HG02678 (cell line): ENCODE results near the gene PCNX4.
A peak's percentile ranks its signal among the peaks of the same experiment; 100 is the strongest.

ENCODE experiments used
- ATAC-seq: cut with Tn5 transposase; IDR thresholded peaks from one replicate; pipeline ENCODE4 v1.9.1; 2021; ENCODE audit warnings: mild to moderate bottlenecking, moderate library complexity; ENCODE audit not compliant: unreplicated experiment

The PCNX4 gene

GRCh38 chr14:60171690-60172089, 80.0 kb downstream of the PCNX4 start:
- no peak for ATAC-seq

DNA sequence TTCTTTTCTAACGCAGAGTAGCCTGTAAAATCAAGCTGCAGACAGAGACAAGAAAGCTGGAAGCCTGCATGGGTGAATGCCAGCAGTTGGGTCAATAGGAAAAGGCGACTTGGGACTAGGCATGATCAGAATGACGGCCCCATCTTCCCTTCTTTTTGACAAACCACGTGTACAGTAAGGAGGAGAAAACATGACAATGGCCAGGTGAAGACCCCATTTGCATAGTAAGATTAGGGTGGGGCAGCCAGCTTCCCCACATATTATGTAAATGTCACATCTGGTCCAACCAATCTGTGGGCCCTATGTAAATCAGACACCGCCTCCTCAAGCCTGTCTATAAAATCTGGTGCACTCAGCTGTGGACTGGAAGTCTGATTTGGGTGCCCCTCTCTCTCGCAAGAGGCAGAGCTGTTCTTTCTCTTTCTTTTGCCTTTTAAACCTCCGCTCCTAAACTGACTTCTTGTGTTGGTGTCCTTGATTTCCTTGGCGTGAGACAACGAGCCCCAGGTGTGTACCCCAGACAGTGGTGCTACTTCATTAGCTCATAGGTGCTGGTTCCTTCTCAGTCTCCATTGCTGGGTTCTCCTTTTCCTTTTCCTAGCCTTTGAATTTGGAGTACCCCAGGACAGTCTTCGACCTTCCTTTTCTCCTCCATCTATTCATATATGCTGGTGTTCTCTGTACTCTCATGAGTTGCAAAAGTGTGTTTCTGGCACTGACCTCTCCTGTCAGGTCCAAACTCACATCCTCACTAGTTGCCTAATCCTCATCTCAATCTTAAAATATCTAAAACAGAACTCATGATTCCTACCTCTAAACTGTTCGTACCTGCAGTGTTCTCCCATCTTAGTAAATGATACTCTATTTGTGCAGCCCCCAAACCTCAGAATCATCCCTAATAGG, 82.9 kb downstream of the PCNX4 start:
- no peak for ATAC-seq

DNA sequence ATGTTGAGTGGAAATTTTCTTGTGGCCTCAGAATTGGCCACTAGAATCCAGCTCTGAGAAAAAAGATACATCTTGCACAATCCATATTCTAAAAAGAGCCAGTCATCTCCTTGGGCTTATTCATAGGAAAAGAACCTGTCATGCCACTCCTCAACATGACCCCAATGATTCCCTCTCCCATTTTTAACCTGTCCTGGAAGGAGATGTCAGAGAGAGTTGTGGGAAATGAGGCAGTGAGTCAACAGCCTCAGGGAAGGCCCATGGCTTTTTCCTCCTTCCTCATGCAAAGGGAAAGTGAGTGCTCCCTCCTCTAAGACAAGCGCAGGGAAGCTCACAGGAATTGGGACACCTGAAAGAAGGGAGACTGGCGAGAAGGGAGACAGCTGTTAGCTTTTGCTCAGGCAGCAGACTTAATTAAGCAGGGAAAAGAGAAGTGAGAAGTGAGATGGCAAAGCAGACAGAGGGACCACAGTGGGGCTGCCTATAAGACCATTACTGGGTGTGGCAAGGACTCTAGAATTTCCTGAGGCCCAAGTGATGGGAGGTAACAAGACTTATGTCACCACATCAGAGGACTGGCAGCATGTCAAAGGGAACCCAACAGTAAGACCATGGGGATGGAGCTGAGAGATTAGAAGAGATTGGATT, 83.7 kb downstream of the PCNX4 start:
- ATAC-seq, result no peak

DNA sequence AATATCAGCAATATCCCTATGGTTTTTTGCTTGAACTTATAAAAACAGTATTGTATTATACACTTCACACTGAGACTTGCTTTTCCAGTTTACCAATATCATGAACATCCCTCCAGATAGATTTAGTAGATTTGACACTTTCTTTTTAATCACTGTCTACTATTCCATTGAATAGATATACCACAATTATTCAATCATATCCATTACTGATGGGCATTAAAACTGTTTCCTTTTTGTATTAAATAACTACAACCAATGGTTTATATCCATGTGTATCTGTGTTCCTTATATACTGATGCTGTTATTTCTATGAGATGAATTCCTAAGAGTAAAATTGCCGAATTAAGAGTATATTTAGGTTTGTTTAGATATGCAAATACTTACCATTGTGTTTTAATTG, 86.4 kb downstream of the PCNX4 start:
- ATAC-seq, result no peak

DNA sequence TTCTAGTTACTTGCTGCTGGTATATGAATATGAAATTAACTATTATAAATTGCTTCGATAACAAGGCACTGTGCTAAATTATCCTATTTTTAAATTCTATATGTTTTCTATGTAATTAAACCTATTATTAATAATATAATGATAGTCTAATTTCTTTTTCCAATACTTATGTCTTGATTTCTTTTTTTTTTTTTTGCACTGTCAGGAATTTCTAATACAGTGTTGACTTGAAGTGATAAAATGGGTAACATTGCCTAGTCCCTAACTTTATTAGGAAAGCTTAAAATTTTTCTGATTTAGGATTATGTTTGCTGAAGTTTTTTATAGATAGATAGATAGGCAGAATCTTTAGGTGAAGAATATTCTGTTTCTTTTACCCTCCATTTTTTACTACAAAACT, 87.1 kb downstream of the PCNX4 start:
- no peak for ATAC-seq

- no peak for ATAC-seq
These were observed 87.7 kb downstream of the PCNX4 start for GRCh38 chr14:60179431-60179869.

GRCh38 chr14:60183138-60183537, 91.4 kb downstream of the PCNX4 start:
- ATAC-seq, result no peak

DNA sequence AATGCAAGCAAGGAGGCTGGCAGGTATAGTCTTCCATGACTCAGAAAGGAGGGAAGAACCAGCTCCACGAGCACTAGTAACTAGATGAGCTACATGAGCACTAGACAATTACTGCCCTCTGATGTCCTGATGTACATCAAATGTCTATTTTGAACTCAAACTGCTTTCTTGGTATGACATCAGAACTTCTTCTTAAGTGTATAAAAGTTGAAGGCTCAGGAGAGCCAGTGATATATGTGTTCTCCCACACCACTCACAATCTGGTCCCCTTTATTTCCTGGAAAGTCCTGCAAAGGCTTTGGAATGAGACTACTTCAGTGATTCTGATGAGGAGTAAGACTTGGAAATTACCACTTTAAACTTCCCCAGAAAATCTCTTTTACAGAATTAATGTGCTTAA, 92.0 kb downstream of the PCNX4 start:
- peak; percentile 50 for ATAC-seq

DNA sequence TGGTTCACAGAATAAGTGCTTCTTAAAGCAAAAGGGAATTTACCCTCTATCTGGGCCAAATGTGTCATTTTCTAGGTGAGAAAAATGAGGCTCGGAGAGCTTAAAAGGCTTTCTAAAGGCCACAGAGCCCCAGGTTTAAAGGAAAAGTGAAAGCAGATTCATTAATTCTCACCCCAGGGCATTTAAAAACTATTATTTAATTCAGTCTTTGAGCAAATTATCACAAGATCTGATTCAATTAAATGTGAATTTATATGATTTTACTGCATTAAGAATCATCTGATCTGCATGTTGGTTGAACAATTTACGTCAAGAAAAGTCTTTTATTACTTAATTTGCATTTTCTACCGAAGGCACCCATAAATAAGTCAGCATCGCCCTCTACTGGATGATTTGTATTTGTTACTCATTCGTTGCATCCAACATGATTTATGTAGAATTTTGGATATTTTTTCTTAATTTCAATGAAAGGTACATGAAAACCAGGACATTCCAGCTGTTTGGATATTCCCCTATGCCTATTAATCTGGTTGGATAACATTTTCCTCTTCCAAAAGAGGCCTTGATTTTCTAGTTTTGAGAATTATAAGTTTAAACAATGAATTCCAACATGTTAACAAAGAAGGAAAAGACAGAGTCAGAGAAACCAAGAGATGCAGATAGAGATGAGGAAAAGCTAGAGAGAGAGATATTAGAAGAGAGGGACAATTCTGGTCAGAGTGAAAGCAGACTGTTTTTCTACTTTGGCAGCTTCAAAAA, 92.6 kb downstream of the PCNX4 start:
- peak; percentile 51 for ATAC-seq

GRCh38 chr14:60184905-60185555, 93.3 kb downstream of the PCNX4 start:
- ATAC-seq, result no peak

- ATAC-seq, result no peak
These were observed 96.4 kb downstream of the PCNX4 start for GRCh38 chr14:60188115-60188514.

DNA sequence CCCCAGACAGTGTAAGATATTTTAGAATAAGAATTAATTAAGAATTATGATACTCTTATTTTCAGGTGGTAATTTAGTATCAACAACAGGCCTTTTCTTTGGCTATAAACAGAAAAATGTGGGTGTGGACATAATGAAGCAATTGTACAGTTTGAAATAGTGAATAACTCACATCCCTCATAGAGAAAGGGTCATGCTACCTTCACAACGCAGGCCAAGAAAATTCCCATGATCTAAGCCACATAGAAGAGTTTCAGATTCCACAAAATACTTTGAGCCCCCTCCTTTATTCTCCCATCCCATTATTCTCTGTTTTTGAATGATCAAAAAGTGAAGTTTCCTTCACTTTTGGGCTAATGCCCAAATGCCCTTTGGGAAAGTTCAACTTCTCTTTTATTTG, 97.0 kb downstream of the PCNX4 start:
- no peak for ATAC-seq

GRCh38 chr14:60189923-60190840, 98.5 kb downstream of the PCNX4 start:
- ATAC-seq, result peak; percentile 53

DNA sequence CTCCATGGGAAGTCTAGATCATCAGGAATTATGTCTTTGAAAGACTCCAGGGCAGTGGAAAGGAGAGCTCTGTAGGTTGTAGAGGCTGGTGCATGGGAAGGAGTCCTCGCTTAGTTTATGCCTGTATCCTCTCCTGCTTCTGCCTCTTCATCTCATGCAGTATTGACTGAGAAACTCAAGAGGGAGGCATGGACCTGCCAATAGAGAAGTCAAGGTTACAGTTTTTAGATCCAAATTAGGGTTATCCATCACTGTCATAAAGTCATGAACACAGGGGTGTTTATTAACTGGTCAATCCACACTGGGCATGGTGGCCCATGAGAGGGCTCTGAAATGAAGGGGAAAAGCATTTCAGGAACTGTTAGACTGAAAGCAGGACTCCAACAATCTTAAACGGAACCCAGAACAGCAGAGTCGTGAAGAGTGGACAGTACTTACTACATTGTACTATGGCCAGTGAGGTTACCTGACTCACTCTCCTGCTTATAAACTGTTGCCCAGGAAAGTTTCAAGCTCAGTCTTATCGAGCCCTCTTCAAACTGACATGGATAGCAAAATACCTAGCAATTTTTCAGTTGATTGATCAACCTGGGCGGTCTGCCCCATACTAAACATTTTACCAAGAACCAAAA, 103.6 kb downstream of the PCNX4 start:
- peak; percentile 79 for ATAC-seq

GRCh38 chr14:60196291-60196690, 104.6 kb downstream of the PCNX4 start:
- no peak for ATAC-seq

DNA sequence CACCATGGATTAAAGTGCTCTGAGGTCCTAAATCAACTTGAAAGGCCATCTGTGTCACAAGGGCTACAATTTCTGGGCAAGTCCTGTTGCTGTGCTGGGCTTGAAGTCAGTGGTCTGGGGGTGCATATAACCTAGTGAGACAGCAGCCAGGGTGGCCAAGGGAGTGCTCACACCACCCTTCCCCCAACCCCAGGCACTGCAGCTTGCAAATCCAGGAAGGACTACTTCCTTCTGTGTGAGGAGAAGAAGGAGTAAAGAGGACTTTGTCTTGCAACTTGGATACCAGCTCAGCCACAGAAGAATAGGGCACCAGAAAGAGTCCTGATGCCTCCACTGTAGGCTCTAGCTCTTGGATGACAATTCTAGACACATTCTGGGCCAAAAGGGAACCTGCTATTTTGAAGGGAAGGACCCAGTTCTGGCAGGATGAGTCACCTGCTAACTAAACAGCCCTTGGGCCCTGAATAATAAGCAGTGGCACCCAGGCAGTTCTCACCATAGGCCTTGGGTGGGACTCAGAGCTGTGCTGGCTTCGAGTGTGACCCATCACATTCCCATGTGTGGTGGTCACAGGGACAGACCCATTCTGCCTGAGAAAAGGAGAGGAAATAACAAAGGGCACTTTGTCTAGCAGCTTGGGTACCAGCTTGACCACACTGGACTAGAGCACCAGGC, 106.0 kb downstream of the PCNX4 start:
- no peak for ATAC-seq

DNA sequence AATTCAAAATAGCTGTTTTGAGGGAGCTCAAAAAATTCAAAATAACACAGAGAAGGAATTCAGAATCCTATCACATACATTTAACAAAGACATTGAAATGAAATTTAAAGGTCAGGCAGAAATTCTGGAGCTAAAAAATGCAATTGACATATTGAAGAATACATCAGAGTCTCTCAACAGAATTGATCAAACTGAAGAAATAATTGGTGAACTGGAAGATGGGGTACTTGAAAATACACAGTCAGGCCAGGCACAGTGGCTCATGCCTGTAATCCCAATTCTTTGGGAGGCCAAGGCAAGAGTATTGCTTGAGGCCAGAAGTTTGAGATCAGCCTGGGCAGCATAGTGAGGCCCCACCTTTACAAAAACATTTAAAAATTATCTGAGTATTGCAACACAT, 107.6 kb downstream of the PCNX4 start:
- no peak for ATAC-seq

DNA sequence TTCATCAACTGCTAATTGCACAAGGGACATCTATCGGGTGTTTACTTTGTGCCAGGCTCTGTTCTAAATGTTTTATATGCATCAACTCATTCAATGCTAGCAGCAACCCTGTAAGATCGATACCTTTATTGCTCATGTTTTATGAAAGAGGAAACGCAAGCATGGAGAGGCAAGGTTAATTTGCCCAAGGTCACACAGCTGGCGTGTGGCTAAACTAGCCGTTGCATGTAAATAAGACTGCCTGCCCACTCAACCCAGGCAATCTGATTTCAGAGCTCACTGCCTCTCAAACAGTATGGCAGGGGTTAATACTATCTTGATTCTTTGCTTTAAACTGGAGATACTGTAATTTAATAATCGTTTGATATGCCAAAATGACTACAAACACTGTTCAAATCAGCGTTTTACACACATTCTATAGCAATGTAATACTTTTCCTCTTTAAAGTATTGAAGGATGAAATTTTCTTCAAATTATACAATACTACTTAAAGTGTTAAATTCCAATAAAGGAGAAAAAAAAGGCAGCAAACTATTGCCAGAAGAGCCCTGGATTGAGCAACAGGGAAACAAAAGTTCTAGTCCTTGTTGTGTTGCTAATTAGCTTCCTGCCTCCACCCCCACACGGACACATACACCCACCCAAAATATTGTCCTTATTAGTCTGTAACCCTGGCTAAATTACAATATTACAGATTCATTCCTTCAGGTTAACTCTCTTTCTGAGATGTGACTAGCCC, 112.5 kb downstream of the PCNX4 start:
- peak; percentile 76 for ATAC-seq
